ENCODE data around the gene RELCH. TPM values are rescaled to one million over a fixed set of nuclear protein-coding genes. Genes with fewer than 3 reads are reported as not detected.
"Not testable (repeated sequence)": the region's sequence is repeated elsewhere in the genome, so short reads cannot be mapped to it uniquely, and the experiment has no call there.

The RELCH gene
- total and polyA plus RNA-seq, 2 experiments from 2014 or later, result 8.6 to 38.6 TPM

- DNase-seq, result no peak
- Histone ChIP-seq H3K36me3 (ENCODE audit: low read depth) (no peaks in the 10 kb centered on the region), H4K20me1 (ENCODE audit: insufficient read depth) (no peaks in the 10 kb centered on the region), H3K79me2 (ENCODE audit: insufficient read depth) (no peaks in the 10 kb centered on the region), H3K4me1 (ENCODE audit: insufficient read depth) (no peaks in the 10 kb centered on the region), H3K4me3 (no peak overlapping the region), H3K27ac (no peak overlapping the region), H2AFZ (no peak overlapping the region), H3K9me3 (ENCODE audit: low read depth) (no peaks in the 10 kb centered on the region), H3K9ac (no peak overlapping the region), H3K4me2 (ENCODE audit: unreplicated experiment) (no peak overlapping the region), H3K9me2 (ENCODE audit: insufficient read depth) (no peaks in the 10 kb centered on the region), H3F3A (ENCODE audit: insufficient read depth) (no peaks in the 10 kb centered on the region), H3K27me3 (replicated peaks; ENCODE audit: insufficient read depth) (no peaks in the 10 kb centered on the region)
- no peak for TF ChIP-seq EZH2 (IDR thresholded peaks at IDR 0.05; ENCODE audit: insufficient read depth, poor library complexity, severe bottlenecking)
- TF ChIP-seq EZH2phosphoT487 (IDR thresholded peaks at IDR 0.05; ENCODE audit: insufficient read depth, low read depth), result no peak
- WGBS, 2 experiments (ENCODE audit: low coverage in 1 of 2, low lambda C conversion rate in 2 of 2, missing lambda C conversion rate in 2 of 2), result 82 to 85% methylated on average over 7 of the region's 7 CpGs
- in situ Hi-C loops (cut with MboI), result no loop called here
Measured at GRCh38 chr18:62164310-62164709, 22.7 kb upstream of the RELCH start.

GRCh38 chr18:62164855-62165487 is 22.1 kb upstream of the RELCH start:
- H3K4me3 ChIP-seq, result no peak overlapping the region
- no peaks in the 10 kb centered on the region for H3K36me3 ChIP-seq (ENCODE audit: low read depth)
- no peaks in the 10 kb centered on the region for H3F3A ChIP-seq (ENCODE audit: insufficient read depth)
- no peaks in the 10 kb centered on the region for H4K20me1 ChIP-seq (ENCODE audit: insufficient read depth)
- H3K27me3 ChIP-seq (replicated peaks; ENCODE audit: insufficient read depth), result no peaks in the 10 kb centered on the region
- H3K9me3 ChIP-seq (ENCODE audit: low read depth), result no peaks in the 10 kb centered on the region
- H3K4me2 ChIP-seq (ENCODE audit: unreplicated experiment), result no peak overlapping the region
- H3K79me2 ChIP-seq (ENCODE audit: insufficient read depth), result no peaks in the 10 kb centered on the region
- DNase-seq, result no peak
- H3K4me1 ChIP-seq (ENCODE audit: insufficient read depth), result no peaks in the 10 kb centered on the region
- in situ Hi-C loops (cut with MboI), result no loop called here
- 63 to 68% methylated on average over 5 of the region's 5 CpGs for WGBS, 2 experiments (ENCODE audit: low coverage in 1 of 2, low lambda C conversion rate in 2 of 2, missing lambda C conversion rate in 2 of 2)
- H3K9me2 ChIP-seq (ENCODE audit: insufficient read depth), result no peaks in the 10 kb centered on the region
- no peak overlapping the region for H3K27ac ChIP-seq
- H2AFZ ChIP-seq, result no peak overlapping the region
- TF ChIP-seq EZH2phosphoT487 (IDR thresholded peaks at IDR 0.05; ENCODE audit: insufficient read depth, low read depth) (no peak), EZH2 (IDR thresholded peaks at IDR 0.05; ENCODE audit: insufficient read depth, poor library complexity, severe bottlenecking) (no peak)
- H3K9ac ChIP-seq, result no peak overlapping the region

GRCh38 chr18:62165583-62165982 is 21.5 kb upstream of the RELCH start:
- Histone ChIP-seq H3K9ac (no peak overlapping the region), H2AFZ (no peak overlapping the region), H3K4me1 (ENCODE audit: insufficient read depth) (no peaks in the 10 kb centered on the region), H3K4me3 (no peak overlapping the region), H3F3A (ENCODE audit: insufficient read depth) (no peaks in the 10 kb centered on the region), H3K36me3 (ENCODE audit: low read depth) (no peaks in the 10 kb centered on the region), H3K79me2 (ENCODE audit: insufficient read depth) (no peaks in the 10 kb centered on the region), H4K20me1 (ENCODE audit: insufficient read depth) (no peaks in the 10 kb centered on the region), H3K27ac (no peak overlapping the region), H3K9me3 (ENCODE audit: low read depth) (no peaks in the 10 kb centered on the region), H3K27me3 (replicated peaks; ENCODE audit: insufficient read depth) (no peaks in the 10 kb centered on the region), H3K9me2 (ENCODE audit: insufficient read depth) (no peaks in the 10 kb centered on the region), H3K4me2 (ENCODE audit: unreplicated experiment) (no peak overlapping the region)
- 96 to 97% methylated on average over 3 of the region's 3 CpGs for WGBS, 2 experiments (ENCODE audit: low coverage in 1 of 2, low lambda C conversion rate in 2 of 2, missing lambda C conversion rate in 2 of 2)
- DNase-seq, result no peak
- in situ Hi-C loops (cut with MboI), result no loop called here
- no peak for TF ChIP-seq EZH2 (IDR thresholded peaks at IDR 0.05; ENCODE audit: insufficient read depth, poor library complexity, severe bottlenecking)
- TF ChIP-seq EZH2phosphoT487 (IDR thresholded peaks at IDR 0.05; ENCODE audit: insufficient read depth, low read depth), result no peak

- H3K9me2 ChIP-seq (ENCODE audit: insufficient read depth); H3K4me1 ChIP-seq (ENCODE audit: insufficient read depth); H3K36me3 ChIP-seq (ENCODE audit: low read depth); H3K79me2 ChIP-seq (ENCODE audit: insufficient read depth); H3K4me2 ChIP-seq (ENCODE audit: unreplicated experiment); in situ Hi-C loops (cut with MboI); H4K20me1 ChIP-seq (ENCODE audit: insufficient read depth); H2AFZ ChIP-seq; DNase-seq; H3K4me3 ChIP-seq; H3F3A ChIP-seq (ENCODE audit: insufficient read depth); H3K9ac ChIP-seq; H3K9me3 ChIP-seq (ENCODE audit: low read depth); H3K27ac ChIP-seq; H3K27me3 ChIP-seq (replicated peaks; ENCODE audit: insufficient read depth): not testable (repeated sequence)
- 96% methylated on average over 1 of the region's 1 CpG for WGBS, 2 experiments (ENCODE audit: low coverage in 1 of 2, low lambda C conversion rate in 2 of 2, missing lambda C conversion rate in 2 of 2)
Measured at GRCh38 chr18:62166524-62166923, 20.5 kb upstream of the RELCH start.

GRCh38 chr18:62170857-62171256 is 16.2 kb upstream of the RELCH start:
- Histone ChIP-seq H3K9me2 (ENCODE audit: insufficient read depth) (no peaks in the 10 kb centered on the region), H3K4me1 (ENCODE audit: insufficient read depth) (no peaks in the 10 kb centered on the region), H3K4me3 (no peak overlapping the region), H3K79me2 (ENCODE audit: insufficient read depth) (no peaks in the 10 kb centered on the region), H4K20me1 (ENCODE audit: insufficient read depth) (no peaks in the 10 kb centered on the region), H3K27me3 (replicated peaks; ENCODE audit: insufficient read depth) (no peaks in the 10 kb centered on the region), H2AFZ (no peak overlapping the region), H3K9me3 (ENCODE audit: low read depth) (no peaks in the 10 kb centered on the region), H3K9ac (no peak overlapping the region), H3K4me2 (ENCODE audit: unreplicated experiment) (no peak overlapping the region), H3F3A (ENCODE audit: insufficient read depth) (no peaks in the 10 kb centered on the region), H3K27ac (no peak overlapping the region), H3K36me3 (ENCODE audit: low read depth) (peaks cover 7% of the 10 kb centered on the region; the same call in 1 of the 2 replicates)
- 91 to 92% methylated on average over 1 of the region's 1 CpG for WGBS, 2 experiments (ENCODE audit: low coverage in 1 of 2, low lambda C conversion rate in 2 of 2, missing lambda C conversion rate in 2 of 2)
- no peak for TF ChIP-seq EZH2phosphoT487 (IDR thresholded peaks at IDR 0.05; ENCODE audit: insufficient read depth, low read depth)
- TF ChIP-seq EZH2 (IDR thresholded peaks at IDR 0.05; ENCODE audit: insufficient read depth, poor library complexity, severe bottlenecking), result no peak
- DNase-seq, result no peak
- in situ Hi-C loops (cut with MboI), result no loop called here
